Activated naive CD4-positive, alpha-beta T cell treated with anti-CD3 and anti-CD28 coated beads for 36 hours (primary cell): ENCODE data around the gene TRPM2. TPM values are rescaled to one million over a fixed set of nuclear protein-coding genes. Genes with fewer than 3 reads are reported as not detected.
A peak's percentile ranks its signal among the peaks of the same experiment; 100 is the strongest.

Experiments used
- CTCF ChIA-PET: fragments of 350-600 bp; sonication (Branson Sonifier 250); formaldehyde crosslinking; loops from one replicate; lab custom pipeline; 2021; ENCODE audit warnings: antibody characterized with exemption; lab: Charles Lee
- DNase-seq: peaks from one replicate; pipeline ENCODE4 v3.0.0-alpha.2; 2020
- H3K27ac Mint-ChIP-seq: one replicate; pipeline ENCODE4 v1.8.0; 2021; ENCODE audit warnings: mild to moderate bottlenecking, mixed read lengths
- H3K27me3 Mint-ChIP-seq: one replicate; pipeline ENCODE4 v1.8.0; 2021; ENCODE audit warnings: low read depth, mixed read lengths
- H3K36me3 Mint-ChIP-seq: one replicate; pipeline ENCODE4 v1.8.0; 2021; ENCODE audit warnings: low read depth, mixed read lengths
- H3K4me1 Mint-ChIP-seq: one replicate; pipeline ENCODE4 v1.8.0; 2021; ENCODE audit warnings: low read depth, mixed read lengths
- H3K4me3 Mint-ChIP-seq: one replicate; pipeline ENCODE4 v1.8.0; 2021; ENCODE audit warnings: mild to moderate bottlenecking, moderate library complexity, mixed read lengths
- H3K9me3 Mint-ChIP-seq: one replicate; pipeline ENCODE4 v1.8.0; 2021; ENCODE audit warnings: mixed read lengths
- intact Hi-C: fragments of 100-400 bp; cut with micrococcal nuclease; formaldehyde crosslinking; loops from one replicate; pipeline ENCODE4 v1.15.1; 2023
- total RNA-seq, 2 experiments: library from RNA; stranded (reverse); gene quantifications; one replicate each; pipeline ENCODE4 v1.2.3, GENCODE V29; 2021

TRPM2 gene
- total RNA-seq, 2 experiments from 2014 or later = 2.5 to 3.5 TPM

DNA sequence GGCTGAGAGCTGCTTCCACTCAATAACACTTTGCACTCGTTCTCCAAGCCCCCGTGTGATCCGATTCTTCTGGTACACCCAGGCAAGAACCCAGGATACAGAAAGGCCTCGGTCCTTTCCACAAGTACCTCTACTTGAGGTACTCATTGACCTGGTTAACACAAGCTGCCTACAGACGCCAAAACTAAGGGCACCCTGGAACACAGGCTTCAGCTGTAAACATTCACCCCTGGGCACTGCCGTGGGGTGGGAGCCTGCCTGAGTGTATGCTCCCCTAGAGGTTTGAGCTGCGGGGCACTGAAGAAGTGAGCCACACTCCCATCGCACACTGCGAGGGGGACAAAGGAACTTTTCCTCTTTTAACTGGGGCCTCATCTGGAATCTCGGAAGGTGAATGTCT lies 132.4 kb downstream of the TRPM2 start:
- H3K4me1 Mint-ChIP-seq = peaks cover 3% of the 10 kb centered on the region
- H3K27ac Mint-ChIP-seq = no peak overlapping the region
- H3K9me3 Mint-ChIP-seq = no peaks in the 10 kb centered on the region
- no peak for DNase-seq
- H3K27me3 Mint-ChIP-seq = no peaks in the 10 kb centered on the region
- H3K4me3 Mint-ChIP-seq = no peak overlapping the region
- CTCF ChIA-PET = no interaction called here
- no peaks in the 10 kb centered on the region for H3K36me3 Mint-ChIP-seq
- intact Hi-C loops = loop anchor here (10.0 kb wide), 1 partner anchor 151 kb away; the partner anchor contains the start of gene CFAP410

- intact Hi-C loops = loop anchor here (10.0 kb wide), 1 partner anchor 152 kb away; the partner anchor contains the start of gene CFAP410
- no peak overlapping the region for H3K4me3 Mint-ChIP-seq
These were observed 132.9 kb downstream of the TRPM2 start for GRCh38 chr21:44486302-44486701.

GRCh38 chr21:44487831-44488230 lies 134.4 kb downstream of the TRPM2 start:
- CTCF ChIA-PET = interaction anchor here (1.0 kb wide), 1 partner anchor 13 kb away, joined by 5 read pairs; no protein-coding TSS in a partner anchor
- no peaks in the 10 kb centered on the region for H3K27me3 Mint-ChIP-seq
- no peak overlapping the region for H3K4me3 Mint-ChIP-seq
- H3K36me3 Mint-ChIP-seq = no peaks in the 10 kb centered on the region
- peak; percentile 77 for DNase-seq
- peaks cover 7% of the 10 kb centered on the region for H3K9me3 Mint-ChIP-seq
- H3K27ac Mint-ChIP-seq = no peak overlapping the region
- intact Hi-C loops = loop anchor here (10.0 kb wide), 1 partner anchor 153 kb away; the partner anchor contains the start of gene CFAP410
- peaks cover 3% of the 10 kb centered on the region for H3K4me1 Mint-ChIP-seq

More at GRCh38 chr21:44486302-44486701, 132.9 kb downstream of the TRPM2 start:
- Mint-ChIP-seq H3K27me3 (no peaks in the 10 kb centered on the region), H3K9me3 (no peaks in the 10 kb centered on the region), H3K36me3 (no peaks in the 10 kb centered on the region), H3K27ac (no peak overlapping the region), H3K4me1 (peaks cover 3% of the 10 kb centered on the region)
- CTCF ChIA-PET = no interaction called here
- DNase-seq = no peak

DNA sequence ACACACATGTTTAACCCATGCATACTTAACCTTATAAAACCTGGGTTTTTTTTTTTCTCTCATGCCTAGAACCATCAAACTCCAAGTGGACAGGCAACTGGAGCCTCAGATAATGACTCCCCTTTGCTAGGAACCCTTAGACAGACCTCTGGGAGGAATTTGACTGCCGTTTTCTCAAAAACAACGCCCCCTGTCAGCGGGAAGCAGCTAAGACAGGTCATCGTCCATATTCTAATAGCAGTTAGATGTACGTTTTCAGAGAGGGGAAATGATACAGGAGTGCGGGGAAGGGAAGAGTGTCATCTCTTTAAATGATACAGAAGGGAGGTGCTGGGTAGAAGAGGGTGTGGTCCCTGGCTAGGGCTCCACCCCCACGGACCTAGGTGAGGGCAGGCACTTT lies 136.5 kb downstream of the TRPM2 start:
- peak; percentile 17 for DNase-seq
- Mint-ChIP-seq H3K27ac (no peak overlapping the region), H3K27me3 (peaks cover 2% of the 10 kb centered on the region), H3K4me3 (no peak overlapping the region), H3K4me1 (peaks cover 3% of the 10 kb centered on the region), H3K9me3 (peaks cover 12% of the 10 kb centered on the region), H3K36me3 (peaks cover 4% of the 10 kb centered on the region)
- CTCF ChIA-PET = interaction anchor here (0.7 to 1.8 kb wide), 5 partner anchors 8 to 848 kb away, joined by 3 to 6 read pairs (median 3); no protein-coding TSS in a partner anchor
- intact Hi-C loops = loop anchor here (10.0 kb wide), 1 partner anchor 155 kb away; the partner anchor contains the start of gene CFAP410

DNA sequence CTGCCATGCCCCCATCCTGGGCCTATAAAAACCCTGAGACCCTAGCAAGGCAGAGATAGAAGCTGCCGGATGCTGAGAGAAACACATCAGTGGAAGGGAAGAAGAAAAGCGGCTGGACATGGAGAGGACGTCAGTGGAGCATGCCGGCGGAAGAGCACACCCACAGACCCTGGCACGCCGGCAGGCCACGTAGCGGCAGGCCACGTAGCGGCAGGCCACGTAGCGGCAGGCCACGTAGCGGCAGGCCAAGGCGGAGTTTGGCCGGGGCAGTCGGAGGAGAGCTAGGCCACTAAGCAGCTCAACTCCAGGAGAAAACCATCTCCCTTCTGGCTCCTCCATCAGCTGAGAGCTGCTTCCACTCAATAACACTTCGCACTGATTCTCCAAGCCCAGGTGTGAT lies 137.0 kb downstream of the TRPM2 start:
- peaks cover 4% of the 10 kb centered on the region for H3K36me3 Mint-ChIP-seq
- H3K4me1 Mint-ChIP-seq = peaks cover 1% of the 10 kb centered on the region
- intact Hi-C loops = no loop called here
- peaks cover 4% of the 10 kb centered on the region for H3K27me3 Mint-ChIP-seq
- no peak overlapping the region for H3K27ac Mint-ChIP-seq
- no peak for DNase-seq
- H3K9me3 Mint-ChIP-seq = peaks cover 12% of the 10 kb centered on the region
- H3K4me3 Mint-ChIP-seq = no peak overlapping the region
- CTCF ChIA-PET = interaction anchor here (0.7 to 1.8 kb wide), 4 partner anchors 11 to 847 kb away, joined by 3 to 6 read pairs (median 4); no protein-coding TSS in a partner anchor

- intact Hi-C loops = no loop called here
- H3K27me3 Mint-ChIP-seq = peaks cover 5% of the 10 kb centered on the region
- CTCF ChIA-PET = interaction anchor here (0.8 kb wide), 1 partner anchor 20 kb away, joined by 5 read pairs; no protein-coding TSS in a partner anchor
- H3K36me3 Mint-ChIP-seq = peaks cover 4% of the 10 kb centered on the region
- DNase-seq = no peak
- H3K9me3 Mint-ChIP-seq = peaks cover 12% of the 10 kb centered on the region
- no peak overlapping the region for H3K27ac Mint-ChIP-seq
- H3K4me3 Mint-ChIP-seq = no peak overlapping the region
- no peaks in the 10 kb centered on the region for H3K4me1 Mint-ChIP-seq
These were observed 137.4 kb downstream of the TRPM2 start for GRCh38 chr21:44490816-44491215.

Other genes starting within 250 kb of the TRPM2 start
- 10 to 100 TPM; 29.6 to 30.9 TPM for gene PWP2, start 246.2 kb upstream of the TRPM2 start, total RNA-seq
- 10 to 100 TPM; 21.3 to 27.4 TPM for gene GATD3, start 219.9 kb upstream of the TRPM2 start, total RNA-seq
- 1 to 10 TPM; 1.4 to 1.9 TPM for gene ICOSLG, start 112.7 kb upstream of the TRPM2 start, total RNA-seq
- gene DNMT3L, start 91.7 kb upstream of the TRPM2 start, total RNA-seq = not detected
- not detected for gene AIRE, start 67.7 kb upstream of the TRPM2 start, total RNA-seq
- 100 to 1,000 TPM; 166 to 171 TPM for gene PFKL, start 53.6 kb upstream of the TRPM2 start, total RNA-seq
- gene CFAP410, start 14.2 kb upstream of the TRPM2 start, total RNA-seq = 10 to 100 TPM; 13.2 to 14.8 TPM
- gene LRRC3, start 101.9 kb downstream of the TRPM2 start, total RNA-seq = 1 to 10 TPM; 2.5 to 2.8 TPM
- gene KRTAP10-1, start 186.6 kb downstream of the TRPM2 start, total RNA-seq = not detected
- not detected for gene KRTAP10-2, start 197.9 kb downstream of the TRPM2 start, total RNA-seq
- gene KRTAP10-3, start 205.2 kb downstream of the TRPM2 start, total RNA-seq = not detected
- gene KRTAP10-4, start 220.1 kb downstream of the TRPM2 start, total RNA-seq = not detected
- gene KRTAP10-5, start 227.0 kb downstream of the TRPM2 start, total RNA-seq = not detected
- gene KRTAP10-6, start 238.9 kb downstream of the TRPM2 start, total RNA-seq = not detected
- gene KRTAP10-7, start 247.0 kb downstream of the TRPM2 start, total RNA-seq = not detected